Right kidney (tissue), 1 donor: ENCODE data around the gene KRTAP12-2.
"Not testable (repeated sequence)": the region's sequence is repeated elsewhere in the genome, so short reads cannot be mapped to it uniquely, and the experiment has no call there.

Source experiments
- DNase-seq: peaks from one replicate; pipeline ENCODE4 v3.0.0-alpha.2; 2016

KRTAP12-2 gene

DNA sequence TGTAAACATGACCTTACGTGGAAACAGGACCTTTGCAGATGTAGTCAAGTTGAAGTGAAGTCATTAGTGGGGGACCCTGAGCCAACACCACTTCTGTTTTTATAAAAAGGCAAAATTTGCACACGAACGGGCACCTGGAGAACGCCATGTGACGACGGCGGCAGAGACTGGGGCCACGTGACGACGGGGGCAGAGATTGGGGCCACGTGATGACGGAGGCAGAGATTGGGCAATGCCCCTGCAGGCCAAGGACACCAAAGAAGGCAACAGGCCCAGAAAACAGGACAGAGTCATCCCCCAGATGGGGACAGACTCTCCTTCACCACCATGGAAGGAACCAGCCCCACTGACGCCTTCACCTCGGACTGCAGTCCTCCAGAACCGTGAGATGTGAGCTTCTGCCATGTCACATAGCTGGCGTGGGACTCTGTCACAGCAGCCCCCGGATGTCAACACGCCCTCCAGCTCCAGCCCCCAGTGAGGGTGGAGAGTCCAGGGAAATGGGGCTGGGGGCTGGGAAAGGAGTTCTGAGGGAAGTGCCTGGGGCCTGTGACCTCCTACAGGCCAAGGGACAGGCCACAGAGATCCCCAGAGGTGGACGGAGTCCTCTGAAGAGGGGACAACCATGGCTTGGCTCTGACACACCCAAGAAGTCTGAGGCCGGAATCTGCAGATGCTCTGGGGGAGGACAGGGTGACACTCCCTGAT lies 16.3 kb downstream of the KRTAP12-2 start:
- DNase-seq, result no peak

DNA sequence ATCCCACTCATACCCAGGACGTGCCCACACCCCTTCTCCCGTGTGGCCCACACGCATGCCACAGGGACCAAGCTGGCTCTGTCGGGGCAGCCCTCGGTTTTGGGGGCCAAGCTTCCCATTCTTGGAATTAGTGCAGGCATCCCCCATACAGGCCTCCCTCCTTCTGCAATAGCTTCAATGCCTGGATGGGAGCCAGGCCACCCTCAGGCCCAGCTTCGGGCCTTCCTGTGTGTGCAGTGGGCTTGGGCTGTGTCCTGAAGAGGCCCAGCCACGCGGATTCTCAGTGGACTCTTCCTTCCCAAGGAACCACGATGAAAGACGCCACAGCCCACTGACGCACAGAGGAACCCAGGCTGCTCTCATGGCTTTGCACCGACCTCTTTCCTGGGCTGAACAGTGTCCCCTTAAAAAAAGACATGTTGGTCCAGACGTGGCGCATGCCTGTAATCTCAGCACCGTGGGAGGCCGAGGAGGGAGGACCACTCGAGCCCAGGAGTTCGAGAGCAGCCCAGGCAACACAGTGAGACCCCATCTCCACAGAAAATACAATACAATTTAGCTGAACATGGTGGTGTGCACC lies 17.1 kb downstream of the KRTAP12-2 start:
- no peak for DNase-seq

- no peak for DNase-seq
Measured at GRCh38 chr21:44648557-44649311, 18.0 kb downstream of the KRTAP12-2 start.

DNA sequence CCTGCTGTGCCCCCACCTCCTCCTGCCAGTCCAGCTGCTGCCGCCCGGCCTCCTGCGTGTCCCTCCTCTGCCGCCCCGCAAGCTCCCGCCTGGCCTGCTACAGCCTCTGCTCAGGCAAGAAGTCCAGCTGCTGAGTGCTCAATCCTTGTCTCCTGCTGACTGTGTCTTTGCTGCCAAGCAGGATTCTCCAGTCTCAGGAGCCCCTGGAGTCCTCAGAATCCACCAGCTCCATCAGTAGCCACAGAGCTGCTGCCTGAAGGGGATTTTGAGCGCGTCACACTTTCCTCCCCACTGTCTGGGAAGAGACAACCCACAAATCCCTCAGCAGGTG lies 19.5 kb downstream of the KRTAP12-2 start:
- DNase-seq, result no peak

DNA sequence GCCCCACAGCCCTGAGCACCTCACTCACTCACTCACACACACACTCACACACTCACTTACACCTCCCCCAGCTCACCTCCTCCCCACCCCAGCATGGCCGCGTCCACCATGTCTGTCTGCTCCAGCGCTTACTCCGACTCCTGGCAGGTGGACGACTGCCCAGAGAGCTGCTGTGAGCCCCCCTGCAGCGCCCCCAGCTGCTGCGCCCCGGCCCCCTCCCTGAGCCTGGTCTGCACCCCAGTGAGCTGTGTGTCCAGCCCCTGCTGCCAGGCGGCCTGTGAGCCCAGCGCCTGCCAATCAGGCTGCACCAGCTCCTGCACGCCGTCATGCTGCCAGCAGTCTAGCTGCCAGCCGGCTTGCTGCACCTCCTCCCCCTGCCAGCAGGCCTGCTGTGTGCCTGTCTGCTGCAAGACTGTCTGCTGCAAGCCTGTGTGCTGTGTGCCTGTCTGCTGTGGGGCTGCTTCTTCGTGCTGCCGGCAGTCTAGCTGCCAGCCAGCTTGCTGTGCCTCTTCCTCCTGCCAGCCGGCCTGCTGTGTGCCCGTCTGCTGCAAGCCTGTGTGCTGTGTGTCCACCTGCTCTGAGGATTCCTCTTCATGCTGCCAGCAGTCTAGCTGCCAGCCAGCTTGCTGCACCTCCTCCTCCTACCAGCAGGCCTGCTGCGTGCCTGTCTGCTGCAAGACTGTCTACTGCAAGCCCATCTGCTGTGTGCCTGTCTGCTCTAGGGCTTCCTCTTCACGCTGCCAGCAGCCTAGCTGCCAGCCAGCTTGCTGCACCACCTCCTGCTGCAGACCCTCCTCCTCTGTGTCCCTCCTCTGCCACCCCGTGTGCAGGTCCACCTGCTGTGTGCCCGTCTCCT lies 20.1 kb downstream of the KRTAP12-2 start, which contains the start of gene KRTAP10-11:
TSS of gene KRTAP10-11 (plus strand) at position 49 of the 856 bp plus-strand sequence. CDS start at position 94, 45 bp downstream.
- DNase-seq, result not testable (repeated sequence)

GRCh38 chr21:44644878-44645277 lies 21.8 kb downstream of the KRTAP12-2 start:
- DNase-seq, result no peak

DNA sequence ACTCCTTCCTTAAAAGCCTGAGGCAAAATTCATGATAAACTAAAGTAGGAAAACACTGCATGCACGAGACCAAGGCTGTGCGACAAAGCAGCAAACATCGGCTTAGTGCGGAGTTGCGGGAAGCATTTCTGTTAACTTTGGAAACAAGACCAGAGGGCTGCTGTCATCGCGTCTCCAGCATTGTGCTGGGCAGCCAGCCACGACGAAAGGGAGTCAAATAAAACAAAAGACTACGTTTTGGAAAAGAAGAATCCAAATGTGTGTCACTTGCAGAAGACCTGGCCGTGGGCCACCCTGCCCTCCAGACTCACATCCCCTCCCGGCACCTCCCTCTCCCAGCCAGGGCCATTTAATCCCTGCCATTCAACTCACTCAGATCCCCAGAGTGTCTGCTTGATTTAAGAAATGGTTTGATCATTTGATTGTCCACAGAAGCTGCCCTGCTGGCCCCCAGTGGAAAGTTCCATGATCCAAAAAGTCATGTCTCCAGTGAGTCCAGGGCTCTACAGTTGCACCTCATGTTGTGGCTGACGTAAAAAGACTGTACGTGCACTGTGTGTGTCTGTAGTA lies 22.9 kb downstream of the KRTAP12-2 start:
- DNase-seq, result no peak

- no peak for DNase-seq
Measured at GRCh38 chr21:44640761-44641160, 26.0 kb downstream of the KRTAP12-2 start.

DNA sequence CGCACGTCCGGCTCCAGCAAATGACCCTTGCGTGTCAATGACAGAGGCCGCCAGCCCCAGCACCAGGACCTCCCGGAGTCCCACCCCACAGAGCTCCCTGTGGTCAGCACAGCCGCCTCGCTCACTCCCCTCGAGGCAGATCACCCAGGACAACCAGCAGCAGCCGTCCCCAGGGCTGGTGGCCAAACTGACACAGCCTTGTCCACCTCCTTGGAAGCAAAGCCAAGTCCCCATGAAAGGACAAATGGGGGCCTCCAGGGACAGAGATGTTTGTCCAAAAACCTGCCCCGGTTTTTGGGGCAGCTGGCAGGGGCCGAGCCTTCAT lies 27.4 kb downstream of the KRTAP12-2 start:
- no peak for DNase-seq

GRCh38 chr21:44638506-44639330 lies 28.0 kb downstream of the KRTAP12-2 start:
- not testable (repeated sequence) for DNase-seq

DNA sequence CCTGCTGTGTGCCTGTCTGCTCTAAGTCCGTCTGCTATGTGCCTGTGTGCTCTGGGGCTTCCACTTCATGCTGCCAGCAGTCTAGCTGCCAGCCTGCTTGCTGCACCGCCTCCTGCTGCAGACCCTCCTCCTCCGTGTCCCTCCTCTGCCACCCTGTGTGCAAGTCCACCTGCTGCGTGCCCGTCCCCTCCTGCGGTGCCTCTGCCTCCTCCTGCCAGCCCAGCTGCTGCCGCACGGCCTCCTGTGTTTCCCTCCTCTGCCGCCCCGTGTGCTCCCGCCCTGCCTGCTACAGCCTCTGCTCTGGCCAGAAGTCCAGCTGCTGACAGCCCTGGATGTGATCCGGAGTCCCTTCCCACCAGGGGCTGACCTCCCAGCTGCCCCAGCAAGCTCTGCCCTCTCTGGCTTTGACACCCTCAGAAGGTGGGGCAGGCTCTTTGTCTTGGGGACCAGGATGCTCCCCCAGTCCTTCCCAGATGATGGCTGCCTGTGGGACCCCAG lies 28.8 kb downstream of the KRTAP12-2 start:
- DNase-seq, result not testable (repeated sequence)

DNA sequence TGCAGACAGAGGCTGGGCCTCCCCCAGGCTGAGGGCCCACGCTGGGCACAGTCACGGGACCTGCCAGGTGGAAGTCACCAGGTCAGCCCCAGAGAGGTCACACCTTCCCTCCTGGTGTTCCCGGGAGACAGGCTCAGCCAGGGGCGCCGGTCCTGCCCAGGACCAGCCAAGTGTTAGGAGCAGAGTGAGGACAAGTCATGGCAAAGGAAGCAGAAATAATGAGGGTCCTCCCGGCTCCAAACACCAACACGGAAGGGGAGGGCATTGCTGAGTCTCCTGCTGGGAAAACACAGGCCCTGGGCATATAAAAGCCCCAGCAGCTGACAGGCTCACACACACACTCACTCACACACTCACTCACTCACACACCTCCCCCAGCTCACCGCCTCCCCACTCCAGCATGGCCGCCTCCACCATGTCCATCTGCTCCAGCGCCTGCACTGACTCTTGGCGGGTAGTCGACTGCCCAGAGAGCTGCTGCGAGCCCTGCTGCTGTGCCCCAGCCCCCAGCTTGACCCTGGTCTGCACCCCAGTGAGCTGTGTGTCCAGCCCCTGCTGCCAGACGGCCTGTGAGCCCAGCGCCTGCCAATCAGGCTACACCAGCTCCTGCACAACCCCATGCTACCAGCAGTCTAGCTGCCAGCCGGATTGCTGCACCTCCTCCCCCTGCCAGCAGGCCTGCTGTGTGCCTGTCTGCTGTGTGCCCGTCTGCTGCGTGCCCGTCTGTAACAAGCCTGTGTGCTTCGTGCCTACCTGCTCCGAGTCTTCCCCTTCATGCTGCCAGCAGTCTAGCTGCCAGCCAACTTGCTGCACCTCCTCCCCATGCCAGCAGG lies 29.5 kb downstream of the KRTAP12-2 start, which contains the start of gene KRTAP10-10:
TSS of gene KRTAP10-10 (plus strand) at position 339 of the 833 bp plus-strand sequence. CDS start at position 401, 62 bp downstream.
- no peak for DNase-seq

DNA sequence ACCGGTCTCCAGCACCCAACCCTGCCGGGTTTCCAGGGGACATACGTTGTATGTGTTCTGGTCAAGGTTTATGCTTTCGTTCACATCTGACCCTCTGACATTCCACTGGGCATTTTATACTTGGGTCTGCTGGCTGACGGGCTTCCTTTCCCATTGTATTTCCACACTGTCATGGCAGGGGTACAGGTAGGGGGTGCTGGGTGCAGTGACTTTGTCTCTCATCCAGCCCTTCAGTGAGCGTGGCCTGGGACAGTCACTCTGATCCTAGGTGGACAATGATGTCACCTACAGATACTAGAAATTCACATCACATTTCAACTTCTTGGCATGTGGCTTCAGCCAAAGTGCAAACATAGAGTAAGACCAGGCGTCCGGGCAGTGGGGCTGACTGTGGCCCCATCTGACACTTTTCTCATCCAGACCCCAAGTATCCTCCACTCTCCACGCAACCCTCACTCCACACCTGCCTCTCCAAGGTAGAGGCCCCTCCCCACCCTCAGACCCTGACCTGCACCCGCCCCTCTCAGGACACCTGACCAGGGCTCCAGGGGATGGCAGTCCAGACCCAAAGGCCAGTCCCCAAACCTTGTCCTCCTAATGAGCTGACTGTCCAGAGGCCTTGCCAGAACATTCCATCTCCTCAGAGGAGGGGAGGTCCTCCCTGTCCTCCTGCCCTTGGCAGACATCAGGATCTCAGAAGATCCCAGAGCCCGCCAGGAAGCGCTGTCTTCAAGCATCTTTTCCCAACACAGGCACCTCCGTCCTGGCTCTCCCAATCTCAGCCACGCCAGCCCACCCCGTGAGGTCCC lies 30.3 kb downstream of the KRTAP12-2 start:
- no peak for DNase-seq

- DNase-seq, result no peak
Measured at GRCh38 chr21:44632067-44632466, 34.7 kb downstream of the KRTAP12-2 start.

DNA sequence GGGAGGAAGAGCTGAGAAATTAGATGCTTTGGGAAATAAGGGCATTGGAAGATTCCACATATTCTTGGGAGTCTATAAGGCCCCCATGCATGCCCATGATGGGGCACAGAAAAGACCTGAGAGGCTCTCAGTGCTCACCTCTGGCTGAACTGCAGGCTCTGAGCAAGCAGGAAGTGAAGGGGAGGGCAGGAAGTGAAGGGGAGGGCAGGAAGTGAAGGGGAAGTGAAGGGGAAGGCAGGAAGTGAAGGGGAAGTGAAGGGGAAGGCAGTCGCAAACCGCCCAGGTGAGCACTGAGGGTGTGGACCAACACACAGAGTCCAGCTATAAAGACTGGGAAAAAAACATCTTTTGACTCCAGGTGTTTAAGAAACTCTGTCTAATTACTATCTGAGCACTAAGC lies 36.3 kb downstream of the KRTAP12-2 start:
- no peak for DNase-seq

DNA sequence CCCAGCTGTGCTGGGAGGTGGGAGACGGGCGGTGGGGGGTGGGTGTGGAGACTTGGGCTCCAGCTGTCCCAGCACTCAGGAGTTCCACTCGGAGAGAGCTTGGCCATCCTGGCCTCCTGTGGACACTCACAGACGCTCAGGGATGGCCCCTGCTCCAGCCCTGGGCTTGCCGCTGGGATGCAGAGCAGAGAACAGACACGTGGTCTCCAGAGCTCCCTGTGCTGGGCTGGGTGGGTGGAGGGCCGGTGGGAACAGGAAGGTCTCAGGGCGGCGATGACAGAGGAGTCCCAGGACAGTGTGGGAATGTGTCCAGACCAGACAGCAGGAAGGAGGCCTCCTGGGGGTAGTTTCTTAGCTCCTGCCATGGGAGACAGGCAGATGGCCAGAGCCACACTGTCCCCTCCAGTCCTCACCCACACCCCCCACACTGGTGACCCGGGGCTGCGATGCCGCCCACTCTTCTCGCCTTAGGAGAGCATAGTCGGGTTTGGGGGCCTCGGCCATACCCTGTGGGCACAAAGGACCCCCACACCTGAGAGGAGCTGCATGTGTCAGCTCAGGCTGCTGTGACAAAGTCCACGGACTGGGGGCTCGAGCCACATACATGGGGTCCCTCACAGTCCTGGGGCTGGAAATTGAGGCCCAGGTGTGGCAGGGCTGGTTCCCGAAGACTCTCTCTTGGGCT lies 37.9 kb downstream of the KRTAP12-2 start:
- DNase-seq, result no peak

GRCh38 chr21:44627831-44628233 lies 38.9 kb downstream of the KRTAP12-2 start:
- DNase-seq, result not testable (repeated sequence)

- DNase-seq, result not testable (repeated sequence)
Measured at GRCh38 chr21:44627181-44627822, 39.4 kb downstream of the KRTAP12-2 start.
